PFSK-1 (cell line): ENCODE results near the gene EPHA5.

Source experiments
- FOXP2 ChIP-seq: optimal IDR thresholded peaks from 2 replicates; pipeline ENCODE3; 2011; ENCODE audit warnings: borderline replicate concordance, control low read depth, inconsistent platforms; ENCODE audit not compliant: insufficient read depth; ENCODE audit errors: extremely low read length, extremely low read depth
- POLR2AphosphoS5 ChIP-seq: IDR thresholded peaks from 2 replicates; pipeline ENCODE4 v1.6.1; 2012; ENCODE audit warnings: low read depth, mild to moderate bottlenecking, control low read depth, low read length, moderate library complexity
- SIN3A ChIP-seq: IDR thresholded peaks from 2 replicates; pipeline ENCODE4 v1.6.1; 2012; ENCODE audit warnings: mild to moderate bottlenecking, low read length, moderate library complexity, borderline replicate concordance; ENCODE audit not compliant: insufficient read depth
- TAF1 ChIP-seq: IDR thresholded peaks from 2 replicates; pipeline ENCODE4 v1.6.1; 2012; ENCODE audit warnings: low read length, control low read depth, borderline replicate concordance; ENCODE audit not compliant: insufficient read depth
- TF ChIP-seq, protein P1 (sequence below), 2 experiments: IDR thresholded peaks; 2 replicates each; pipeline versions ENCODE4 v1.6.1 to v1.8.0; 2011 to 2012; ENCODE audit warnings: low read depth in 2 of 2, low read length in 2 of 2, control low read depth in 1 of 2, inconsistent platforms in 1 of 2, mild to moderate bottlenecking in 1 of 2, moderate library complexity in 1 of 2; ENCODE audit not compliant: insufficient read depth in 1 of 2

Gene EPHA5

DNA sequence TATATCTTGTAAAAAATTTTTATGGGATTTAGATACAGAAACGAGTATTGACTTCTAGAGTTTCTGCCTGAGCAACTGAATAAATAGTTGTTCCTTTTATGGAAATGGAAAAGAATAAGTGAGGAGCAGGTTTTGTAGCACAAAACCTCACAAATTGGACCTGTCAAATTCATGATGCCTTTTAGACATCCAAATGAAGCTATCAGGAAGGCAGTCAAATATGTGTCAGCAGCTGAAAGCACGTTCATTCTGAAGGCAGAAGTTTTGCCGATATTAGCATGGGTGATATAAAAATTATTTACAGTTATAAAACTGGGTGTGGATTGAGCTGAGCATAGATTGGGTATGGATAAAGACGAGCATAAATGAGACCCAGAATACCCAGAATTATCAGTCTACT lies 374.0 kb downstream of the EPHA5 start:
- TF ChIP-seq POLR2AphosphoS5 (no peak), SIN3A (no peak), FOXP2 (no peak), TAF1 (no peak)
- TF ChIP-seq, protein P1, sequence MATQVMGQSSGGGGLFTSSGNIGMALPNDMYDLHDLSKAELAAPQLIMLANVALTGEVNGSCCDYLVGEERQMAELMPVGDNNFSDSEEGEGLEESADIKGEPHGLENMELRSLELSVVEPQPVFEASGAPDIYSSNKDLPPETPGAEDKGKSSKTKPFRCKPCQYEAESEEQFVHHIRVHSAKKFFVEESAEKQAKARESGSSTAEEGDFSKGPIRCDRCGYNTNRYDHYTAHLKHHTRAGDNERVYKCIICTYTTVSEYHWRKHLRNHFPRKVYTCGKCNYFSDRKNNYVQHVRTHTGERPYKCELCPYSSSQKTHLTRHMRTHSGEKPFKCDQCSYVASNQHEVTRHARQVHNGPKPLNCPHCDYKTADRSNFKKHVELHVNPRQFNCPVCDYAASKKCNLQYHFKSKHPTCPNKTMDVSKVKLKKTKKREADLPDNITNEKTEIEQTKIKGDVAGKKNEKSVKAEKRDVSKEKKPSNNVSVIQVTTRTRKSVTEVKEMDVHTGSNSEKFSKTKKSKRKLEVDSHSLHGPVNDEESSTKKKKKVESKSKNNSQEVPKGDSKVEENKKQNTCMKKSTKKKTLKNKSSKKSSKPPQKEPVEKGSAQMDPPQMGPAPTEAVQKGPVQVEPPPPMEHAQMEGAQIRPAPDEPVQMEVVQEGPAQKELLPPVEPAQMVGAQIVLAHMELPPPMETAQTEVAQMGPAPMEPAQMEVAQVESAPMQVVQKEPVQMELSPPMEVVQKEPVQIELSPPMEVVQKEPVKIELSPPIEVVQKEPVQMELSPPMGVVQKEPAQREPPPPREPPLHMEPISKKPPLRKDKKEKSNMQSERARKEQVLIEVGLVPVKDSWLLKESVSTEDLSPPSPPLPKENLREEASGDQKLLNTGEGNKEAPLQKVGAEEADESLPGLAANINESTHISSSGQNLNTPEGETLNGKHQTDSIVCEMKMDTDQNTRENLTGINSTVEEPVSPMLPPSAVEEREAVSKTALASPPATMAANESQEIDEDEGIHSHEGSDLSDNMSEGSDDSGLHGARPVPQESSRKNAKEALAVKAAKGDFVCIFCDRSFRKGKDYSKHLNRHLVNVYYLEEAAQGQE (IDR thresholded peaks at IDR 0.05; ENCODE audit: insufficient read depth in 1 of 2, low read depth in 2 of 2, low read length in 2 of 2) = no peak

DNA sequence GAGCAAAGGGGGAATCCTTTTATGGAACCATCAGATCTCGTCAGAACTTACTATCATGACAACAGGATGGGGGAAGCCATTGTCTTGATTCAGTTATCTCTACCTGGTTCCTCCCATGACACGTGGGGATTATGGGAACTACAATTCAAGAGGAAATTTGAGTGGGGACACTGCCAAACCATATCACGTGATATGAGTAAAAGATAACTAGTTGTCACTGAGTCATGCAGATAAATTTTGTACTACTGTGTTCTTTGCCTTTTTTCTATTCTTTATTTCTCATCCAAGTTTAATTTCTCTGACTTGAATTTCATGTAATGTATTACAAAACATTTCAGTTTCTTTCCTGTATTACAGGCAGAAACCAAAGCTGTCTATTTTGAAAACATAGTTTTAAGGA lies 383.2 kb downstream of the EPHA5 start:
- TF ChIP-seq FOXP2 (no peak), POLR2AphosphoS5 (no peak), SIN3A (no peak), TAF1 (no peak)
- TF ChIP-seq, protein P1 (IDR thresholded peaks at IDR 0.05; ENCODE audit: insufficient read depth in 1 of 2, low read depth in 2 of 2, low read length in 2 of 2) = no peak
